SIG-M5 treated with dmso at 0.1 percent for 504 hours (cell line): ENCODE data around the gene CRTC1.
A peak's percentile ranks its signal among the peaks of the same experiment; 100 is the strongest.

Source experiments
- DNase-seq: peaks from one replicate; lab custom pipeline; 2025; ENCODE audit not compliant: unreplicated experiment; lab: John Stamatoyannopoulos, UW

The CRTC1 gene

DNA sequence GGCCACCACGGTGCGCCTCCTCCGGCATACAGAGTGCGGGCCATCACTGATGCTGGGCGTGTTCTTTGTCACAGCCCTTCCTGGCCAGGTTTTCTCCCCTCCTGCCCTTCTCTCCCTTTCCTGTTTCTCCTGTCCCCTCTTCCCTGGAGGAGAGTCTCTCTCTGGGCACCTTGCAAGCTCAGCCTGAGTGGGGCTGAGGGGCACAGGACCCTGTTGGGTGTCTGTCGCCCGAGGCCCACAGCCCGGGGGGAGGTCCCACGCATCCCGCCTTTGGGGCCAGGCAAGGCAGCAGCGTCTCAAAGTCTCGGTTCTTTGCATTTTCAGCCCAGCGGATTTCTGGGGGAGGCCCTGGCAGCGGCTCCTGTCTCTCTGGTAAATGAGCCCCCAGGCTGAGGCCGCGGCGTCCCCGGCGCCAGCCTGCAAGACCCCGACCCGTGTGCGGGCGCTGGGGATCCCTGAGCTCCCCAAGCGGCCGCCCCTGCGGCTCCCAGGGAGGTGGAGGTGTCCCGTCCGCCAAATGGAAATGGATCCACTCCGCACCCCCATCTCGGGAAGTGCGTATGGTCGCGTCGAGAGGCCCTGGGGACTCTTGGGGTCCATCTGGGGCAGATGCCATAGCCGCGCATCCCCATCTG, 60.4 kb downstream of the CRTC1 start:
- no peak for DNase-seq

DNA sequence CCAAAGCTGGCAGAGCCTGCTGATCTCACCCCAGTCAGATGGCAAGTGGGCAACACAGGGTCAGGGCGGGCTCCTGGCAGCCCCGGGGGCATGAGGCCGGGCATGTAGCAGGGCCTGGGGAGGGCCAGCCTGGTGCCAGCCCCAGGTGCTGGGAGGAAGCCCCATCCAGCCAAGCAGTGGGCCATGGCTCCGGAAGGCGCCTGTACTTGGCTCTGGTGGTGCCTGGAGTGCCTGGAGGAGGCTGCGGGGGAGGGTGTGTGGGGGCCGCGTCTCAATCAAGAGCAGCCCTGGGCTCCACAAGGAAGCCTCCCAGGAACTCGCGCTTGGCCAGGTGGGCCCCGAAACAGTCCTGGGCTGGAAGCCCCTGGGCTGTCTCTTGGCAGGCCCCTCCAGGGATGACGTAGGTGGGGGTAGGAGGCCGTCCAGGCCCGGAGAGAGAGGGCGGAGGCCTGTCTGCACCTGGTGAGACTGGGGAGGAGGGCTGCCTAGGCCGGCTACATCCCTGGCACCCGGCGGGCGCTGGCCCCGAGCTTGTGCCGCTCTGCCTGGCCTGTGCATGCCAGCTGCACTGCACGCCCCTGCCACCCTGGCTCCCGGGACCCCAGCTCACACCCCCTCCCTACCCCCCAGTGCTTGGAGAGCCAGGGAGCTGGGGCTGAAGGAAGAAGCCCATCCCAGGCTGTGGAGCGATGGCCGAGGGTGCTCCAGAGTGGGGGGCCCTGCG, 61.7 kb downstream of the CRTC1 start:
- DNase-seq: no peak

- no peak for DNase-seq
Observed at GRCh38 chr19:18745931-18746330, 62.5 kb downstream of the CRTC1 start.

- DNase-seq: no peak
Observed at GRCh38 chr19:18746401-18747325, 63.2 kb downstream of the CRTC1 start.

DNA sequence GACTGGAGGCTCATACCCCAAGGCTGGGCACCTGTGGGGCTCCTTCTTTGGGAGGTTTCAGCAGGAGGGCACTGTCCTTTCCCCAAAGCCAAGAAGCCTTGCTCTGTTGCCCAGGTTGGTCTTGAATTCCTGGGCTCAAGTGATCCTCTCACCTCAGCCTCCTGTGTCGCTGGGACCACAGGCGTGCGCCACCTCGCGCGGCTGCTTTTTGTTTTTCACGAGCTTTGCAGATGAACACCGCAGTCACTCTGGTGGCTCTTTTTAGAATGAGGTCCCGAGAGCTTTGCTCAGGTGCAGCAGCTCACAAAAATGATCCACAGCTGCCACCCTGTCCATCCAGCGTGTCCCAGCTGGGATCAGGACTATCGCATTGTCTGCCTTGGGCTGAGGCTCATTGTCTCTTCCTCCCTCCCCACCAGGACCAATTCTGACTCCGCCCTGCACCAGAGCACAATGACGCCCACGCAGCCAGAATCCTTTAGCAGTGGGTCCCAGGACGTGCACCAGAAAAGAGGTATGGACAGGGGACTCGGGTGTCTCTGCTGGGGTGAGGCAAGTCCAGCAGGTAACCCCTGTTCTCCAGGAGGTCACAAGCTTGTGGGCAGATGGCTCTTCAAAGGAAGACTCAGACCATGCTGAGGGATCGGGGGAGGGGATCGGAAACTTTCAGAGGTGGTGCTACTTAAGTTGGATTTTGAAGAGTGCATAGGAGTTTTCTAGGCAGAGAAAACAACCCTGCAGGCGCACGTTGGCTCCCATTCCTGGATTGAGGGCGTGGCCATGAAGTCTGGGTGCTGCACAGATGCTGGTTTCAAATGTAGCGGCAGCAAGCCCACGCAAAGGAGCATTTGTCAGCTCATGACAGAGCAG, 66.1 kb downstream of the CRTC1 start:
- DNase-seq: no peak

GRCh38 chr19:18750295-18750970, 67.0 kb downstream of the CRTC1 start:
- no peak for DNase-seq

DNA sequence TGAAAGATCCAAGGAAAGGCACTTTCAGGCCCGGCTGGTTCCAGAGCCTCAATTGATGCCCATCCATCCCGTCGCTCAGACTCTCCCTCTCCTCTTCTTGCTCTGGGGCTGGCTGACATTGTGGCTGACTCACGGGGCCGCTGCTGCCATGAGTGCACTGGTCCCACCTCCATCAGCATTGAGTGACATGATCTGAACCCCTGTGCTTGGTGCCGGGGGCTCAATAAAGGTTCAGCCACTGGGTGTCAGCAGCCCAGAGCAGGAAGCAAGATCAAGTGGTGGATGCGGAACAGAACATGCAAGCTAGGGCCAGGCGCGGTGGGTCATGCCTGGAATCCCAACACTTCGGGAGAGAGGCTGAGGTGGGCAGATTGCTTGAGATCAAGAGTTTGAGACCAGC, 68.1 kb downstream of the CRTC1 start:
- DNase-seq: no peak

GRCh38 chr19:18754501-18754900, 71.0 kb downstream of the CRTC1 start:
- no peak for DNase-seq

GRCh38 chr19:18756896-18757295, 73.4 kb downstream of the CRTC1 start:
- DNase-seq: no peak

DNA sequence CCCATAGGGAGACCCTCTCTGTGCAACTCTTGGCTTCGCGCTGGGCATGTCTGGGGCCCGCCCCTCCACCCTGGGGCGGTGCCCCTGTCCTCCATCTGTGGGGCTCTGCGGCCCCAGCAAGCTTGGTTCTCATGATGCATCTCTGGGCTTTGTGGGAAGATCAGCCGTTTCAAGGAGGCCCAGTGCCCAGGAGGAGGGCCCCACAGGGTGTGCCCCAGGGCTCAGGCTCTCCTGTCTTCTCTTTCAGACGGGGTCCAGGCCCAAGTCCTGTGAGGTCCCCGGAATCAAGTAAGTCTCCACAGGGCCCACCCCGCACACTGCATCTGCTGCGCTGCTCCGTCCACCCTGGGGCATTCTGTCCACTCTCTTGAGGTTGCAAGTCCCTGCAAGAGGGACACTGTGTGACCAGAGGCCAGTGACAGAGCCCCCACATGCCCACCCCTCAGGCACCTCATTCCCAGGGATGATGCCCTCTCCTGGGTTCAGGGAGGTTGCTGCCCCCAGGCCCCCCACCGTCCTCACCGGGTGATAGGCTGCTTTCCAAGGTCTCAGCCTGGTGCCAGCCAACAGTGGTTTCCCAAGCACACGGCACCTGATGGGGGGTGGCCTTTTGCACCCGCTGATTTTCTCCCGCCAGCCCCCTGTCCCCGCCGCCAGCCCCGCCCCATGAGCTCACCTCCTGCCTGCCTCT, 76.0 kb downstream of the CRTC1 start:
- DNase-seq: no peak

- no peak for DNase-seq
Observed at GRCh38 chr19:18759995-18760426, 76.5 kb downstream of the CRTC1 start.

DNA sequence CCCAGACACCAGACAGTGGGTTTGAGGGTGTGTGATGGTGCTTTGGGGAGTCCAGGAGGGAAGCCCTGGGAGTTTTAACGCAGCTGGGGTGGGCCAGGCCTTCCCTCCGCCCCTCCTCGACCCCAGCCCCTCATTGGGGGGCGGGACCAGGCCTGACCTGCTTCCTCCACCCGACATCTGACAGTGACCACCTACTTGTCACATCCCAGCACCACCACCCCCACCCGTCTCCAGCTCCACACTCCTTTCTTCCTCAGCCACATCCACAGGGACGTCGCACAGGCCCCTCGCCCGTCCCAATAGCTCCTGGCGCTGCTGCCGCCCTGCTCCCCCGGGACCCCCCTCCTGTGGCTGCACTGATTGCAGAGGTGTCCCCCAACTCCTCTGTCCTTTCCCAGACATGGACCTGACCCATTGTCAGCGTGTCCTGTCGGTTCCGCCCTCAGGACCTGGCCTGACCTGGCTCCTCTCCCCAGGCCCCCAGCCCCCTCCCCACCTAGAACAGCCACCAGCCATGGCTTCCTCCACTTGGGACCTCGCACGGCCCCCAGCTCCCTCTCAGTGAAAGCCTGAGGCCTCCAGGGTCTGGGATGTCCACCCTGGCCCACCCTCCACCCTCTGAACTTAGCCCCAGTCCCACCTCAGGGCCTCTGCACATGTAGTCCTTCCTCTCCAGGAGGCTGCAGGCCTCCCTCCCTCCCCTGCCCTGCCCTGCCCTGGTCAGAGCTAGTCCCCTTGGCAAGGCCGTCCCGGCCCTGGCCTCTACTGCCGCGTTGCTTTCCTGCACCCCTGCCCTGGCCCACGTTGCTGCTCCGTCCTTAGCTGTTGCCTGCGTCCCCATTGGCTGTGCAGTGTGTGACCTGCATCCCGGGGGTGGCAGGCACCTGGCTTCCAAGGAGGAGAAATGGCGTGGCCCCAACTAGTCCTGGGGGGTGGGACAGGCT, 77.2 kb downstream of the CRTC1 start:
- no peak for DNase-seq

GRCh38 chr19:18761531-18762110, 78.1 kb downstream of the CRTC1 start:
- DNase-seq: no peak

GRCh38 chr19:18762125-18763023, 78.9 kb downstream of the CRTC1 start:
- peak; percentile 21 for DNase-seq

- DNase-seq: peak; percentile 12
Observed at GRCh38 chr19:18763674-18764590, 80.5 kb downstream of the CRTC1 start.

DNA sequence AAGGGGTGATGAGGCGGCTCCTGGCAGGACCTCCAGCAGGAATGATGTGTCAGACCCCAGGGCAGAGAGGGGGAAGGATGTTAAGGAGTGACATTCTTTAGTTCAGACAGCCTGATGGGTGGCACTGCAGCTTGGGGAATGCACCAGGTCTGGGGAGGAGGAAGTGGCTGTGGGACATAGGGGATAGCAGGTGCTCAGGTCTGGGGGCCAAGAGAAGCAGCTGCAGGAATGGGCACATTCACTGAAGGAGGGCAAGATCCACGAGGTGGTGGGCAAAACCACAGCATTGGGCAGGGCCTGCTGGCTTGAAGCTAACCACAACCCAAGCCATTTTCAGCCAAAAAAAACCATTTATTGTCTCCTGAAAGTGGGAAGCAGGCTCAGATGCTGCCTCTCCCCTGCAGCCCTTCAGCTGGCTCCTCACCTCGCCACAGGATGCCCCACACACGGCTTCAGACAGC, 81.1 kb downstream of the CRTC1 start:
- no peak for DNase-seq
